Measurements from ENCODE around the gene IL20.
"Not testable (repeated sequence)": the region's sequence is repeated elsewhere in the genome, so short reads cannot be mapped to it uniquely, and the experiment has no call there.

Gene IL20

GRCh38 chr1:206843626-206844025 is 21.8 kb upstream of the IL20 start:
- DNase-seq = no peak

GRCh38 chr1:206846487-206846886 is 18.9 kb upstream of the IL20 start:
- DNase-seq = no peak

- DNase-seq = no peak
These were observed 18.0 kb upstream of the IL20 start for GRCh38 chr1:206847337-206847834.

- DNase-seq = no peak
These were observed 17.5 kb upstream of the IL20 start for GRCh38 chr1:206847946-206848345.

- no peak for DNase-seq
These were observed 15.0 kb upstream of the IL20 start for GRCh38 chr1:206850401-206850800.

- no peak for DNase-seq
These were observed 13.9 kb upstream of the IL20 start for GRCh38 chr1:206851341-206852010.

- DNase-seq = not testable (repeated sequence)
These were observed 12.8 kb upstream of the IL20 start for GRCh38 chr1:206852662-206853061.

- DNase-seq = not testable (repeated sequence)
These were observed 11.7 kb upstream of the IL20 start for GRCh38 chr1:206853696-206854095.

- DNase-seq = no peak
These were observed 10.9 kb upstream of the IL20 start for GRCh38 chr1:206854401-206855129.

- DNase-seq = no peak
These were observed 9.6 kb upstream of the IL20 start for GRCh38 chr1:206855859-206856258.

- no peak for DNase-seq
These were observed 8.6 kb upstream of the IL20 start for GRCh38 chr1:206856674-206857464.

GRCh38 chr1:206859082-206859521 is 6.3 kb upstream of the IL20 start:
- no peak for DNase-seq

GRCh38 chr1:206860165-206860564 is 5.3 kb upstream of the IL20 start:
- no peak for DNase-seq

- DNase-seq = no peak
These were observed 2.2 kb upstream of the IL20 start for GRCh38 chr1:206863266-206863665.

GRCh38 chr1:206866062-206866461 is 639 bp downstream of the IL20 start:
- no peak for DNase-seq

- no peak for DNase-seq
These were observed 1.8 kb downstream of the IL20 start for GRCh38 chr1:206867239-206867638.

GRCh38 chr1:206867716-206868115 is 2.3 kb downstream of the IL20 start:
- DNase-seq = no peak

GRCh38 chr1:206868264-206868663 is 2.8 kb downstream of the IL20 start:
- no peak for DNase-seq

GRCh38 chr1:206872139-206872538 is 6.7 kb downstream of the IL20 start:
- DNase-seq = no peak

- DNase-seq = no peak
These were observed 8.3 kb downstream of the IL20 start for GRCh38 chr1:206873603-206874188.

GRCh38 chr1:206875752-206876377 is 10.4 kb downstream of the IL20 start:
- no peak for DNase-seq

- no peak for DNase-seq
These were observed 13.0 kb downstream of the IL20 start for GRCh38 chr1:206878456-206878855.

- DNase-seq = no peak
These were observed 14.9 kb downstream of the IL20 start for GRCh38 chr1:206880314-206880713.
